ENCODE results near the gene PSMA2.

Gene PSMA2

GRCh38 chr7:42914009-42914408, 18.0 kb downstream of the PSMA2 start:
- TF ChIP-seq CTCF (IDR thresholded peaks at IDR 0.05; ENCODE audit: low read depth, low read length), result no peak

GRCh38 chr7:42913591-42913990, 18.4 kb downstream of the PSMA2 start:
- no peak for TF ChIP-seq CTCF (IDR thresholded peaks at IDR 0.05; ENCODE audit: low read depth, low read length)
- H3K4me3 ChIP-seq (ENCODE audit: low read depth, low read length), result no peak overlapping the region

More at GRCh38 chr7:42914009-42914408, 18.0 kb downstream of the PSMA2 start:
- no peak overlapping the region for H3K4me3 ChIP-seq (ENCODE audit: low read depth, low read length)

- H3K4me3 ChIP-seq (ENCODE audit: low read depth, low read length), result peak within 1 kb of the TSS; percentile 69
- TF ChIP-seq CTCF (IDR thresholded peaks at IDR 0.05; ENCODE audit: low read depth, low read length), result no peak
Measured at GRCh38 chr7:42911454-42912447, 20.2 kb downstream of the PSMA2 start, which contains the start of gene C7orf25. C7orf25 (minus strand) TSS chr7:42912070; CDS start chr7:42910900, 1,170 bp downstream.

GRCh38 chr7:42910306-42910705, 21.7 kb downstream of the PSMA2 start:
- no peak for TF ChIP-seq CTCF (IDR thresholded peaks at IDR 0.05; ENCODE audit: low read depth, low read length)
- H3K4me3 ChIP-seq (ENCODE audit: low read depth, low read length), result no peak overlapping the region

GRCh38 chr7:42907316-42907715, 24.7 kb downstream of the PSMA2 start:
- H3K4me3 ChIP-seq (ENCODE audit: low read depth, low read length), result no peak overlapping the region
- TF ChIP-seq CTCF (IDR thresholded peaks at IDR 0.05; ENCODE audit: low read depth, low read length), result no peak

- no peak for TF ChIP-seq CTCF (IDR thresholded peaks at IDR 0.05; ENCODE audit: low read depth, low read length)
- no peak overlapping the region for H3K4me3 ChIP-seq (ENCODE audit: low read depth, low read length)
Measured at GRCh38 chr7:42906181-42906580, 25.8 kb downstream of the PSMA2 start.

- H3K4me3 ChIP-seq (ENCODE audit: low read depth, low read length), result no peak overlapping the region
- TF ChIP-seq CTCF (IDR thresholded peaks at IDR 0.05; ENCODE audit: low read depth, low read length), result no peak
Measured at GRCh38 chr7:42902331-42902730, 29.6 kb downstream of the PSMA2 start.

Measured in WI38 (cell line).